Activated CD4-positive, CD25-positive, alpha-beta regulatory T cell (primary cell): ENCODE data around the gene RNF144B.
"Not testable (repeated sequence)": the region's sequence is repeated elsewhere in the genome, so short reads cannot be mapped to it uniquely, and the experiment has no call there.

Experiments
- DNase-seq, 4 experiments: peaks; one replicate each; lab custom pipeline; 2025; lab: John Stamatoyannopoulos, UW

RNF144B gene

GRCh38 chr6:18371656-18372055 is 15.5 kb upstream of the RNF144B start:
- DNase-seq, result no peak

- DNase-seq, result no peak
Observed at GRCh38 chr6:18380158-18380836, 6.9 kb upstream of the RNF144B start.

GRCh38 chr6:18380851-18381250 is 6.3 kb upstream of the RNF144B start:
- DNase-seq, result no peak

- no peak for DNase-seq
Observed at GRCh38 chr6:18383441-18383840, 3.7 kb upstream of the RNF144B start.

- no peak for DNase-seq
Observed at GRCh38 chr6:18384621-18385020, 2.5 kb upstream of the RNF144B start.

GRCh38 chr6:18386298-18386976 is 713 bp upstream of the RNF144B start:
- DNase-seq, result no peak

- no peak for DNase-seq
Observed at GRCh38 chr6:18388271-18388670, 1.1 kb downstream of the RNF144B start.

- DNase-seq, result no peak
Observed at GRCh38 chr6:18388942-18389341, 1.8 kb downstream of the RNF144B start.

GRCh38 chr6:18389479-18389878 is 2.3 kb downstream of the RNF144B start:
- no peak for DNase-seq

GRCh38 chr6:18390476-18390875 is 3.3 kb downstream of the RNF144B start:
- no peak for DNase-seq

GRCh38 chr6:18391023-18391422 is 3.9 kb downstream of the RNF144B start:
- DNase-seq, result no peak

- DNase-seq, result no peak
Observed at GRCh38 chr6:18392346-18392877, 5.3 kb downstream of the RNF144B start.

- DNase-seq, result no peak
Observed at GRCh38 chr6:18393698-18394097, 6.5 kb downstream of the RNF144B start.

GRCh38 chr6:18395177-18395855 is 8.2 kb downstream of the RNF144B start:
- no peak for DNase-seq

GRCh38 chr6:18395856-18396197 is 8.7 kb downstream of the RNF144B start:
- no peak for DNase-seq

GRCh38 chr6:18397701-18398100 is 10.6 kb downstream of the RNF144B start:
- DNase-seq, result no peak

GRCh38 chr6:18398225-18398624 is 11.1 kb downstream of the RNF144B start:
- DNase-seq, result not testable (repeated sequence)

- DNase-seq, result no peak
Observed at GRCh38 chr6:18400831-18401446, 13.8 kb downstream of the RNF144B start.

- not testable (repeated sequence) for DNase-seq
Observed at GRCh38 chr6:18404965-18405364, 17.8 kb downstream of the RNF144B start.

- no peak for DNase-seq
Observed at GRCh38 chr6:18405477-18406293, 18.5 kb downstream of the RNF144B start.

GRCh38 chr6:18406955-18407749 is 20.0 kb downstream of the RNF144B start:
- no peak for DNase-seq
